T-helper 2 cell (primary cell): ENCODE results near the gene PLA2G6.
A peak's percentile ranks its signal among the peaks of the same experiment; 100 is the strongest.

Experiments used
- DNase-seq, 5 experiments: peaks; one replicate each; pipeline versions ENCODE4 v3.0.0 to v3.0.0-alpha.2; 2012 to 2022
- total RNA-seq, 2 donors: gene quantifications; one replicate each; lab custom pipeline; 2026; lab: John Stamatoyannopoulos, UW

The PLA2G6 gene
- 49.9 to 57.8 reads per million in 2 donors for total RNA-seq

GRCh38 chr22:38181453-38182200, at the start of gene PLA2G6:
Gene PLA2G6, minus strand, starts transcription at chr22:38181830. Its CDS starts 12,404 bp downstream, at chr22:38169426.
- peak; percentile 85 to 98 (median 94) for DNase-seq

GRCh38 chr22:38230916-38231315, 49.3 kb upstream of the PLA2G6 start:
- DNase-seq = no peak

- DNase-seq = peak in 3 of 5 experiments; percentile 10 to 64 (median 27)
These were observed 48.6 kb upstream of the PLA2G6 start for GRCh38 chr22:38230108-38230825.

- DNase-seq = peak in 1 of 5 experiments; percentile 18
These were observed 47.5 kb upstream of the PLA2G6 start for GRCh38 chr22:38228873-38229740.

- DNase-seq = no peak
These were observed 46.8 kb upstream of the PLA2G6 start for GRCh38 chr22:38228326-38228872.

- DNase-seq = no peak
These were observed 45.4 kb upstream of the PLA2G6 start for GRCh38 chr22:38226853-38227649.

- DNase-seq = no peak
These were observed 41.8 kb upstream of the PLA2G6 start for GRCh38 chr22:38223289-38223960.

GRCh38 chr22:38222797-38223119, 41.1 kb upstream of the PLA2G6 start:
- DNase-seq = no peak

GRCh38 chr22:38221908-38222796, 40.5 kb upstream of the PLA2G6 start:
- no peak for DNase-seq

- no peak for DNase-seq
These were observed 39.8 kb upstream of the PLA2G6 start for GRCh38 chr22:38221407-38221806.

GRCh38 chr22:38220653-38221386, 39.2 kb upstream of the PLA2G6 start:
- no peak for DNase-seq

GRCh38 chr22:38220163-38220562, 38.5 kb upstream of the PLA2G6 start:
- DNase-seq = no peak

- DNase-seq = no peak
These were observed 38.0 kb upstream of the PLA2G6 start for GRCh38 chr22:38219632-38220031.

- peak in 4 of 5 experiments; percentile 32 to 62 (median 49) for DNase-seq
These were observed 37.3 kb upstream of the PLA2G6 start for GRCh38 chr22:38218661-38219622.

GRCh38 chr22:38215156-38216038, 33.8 kb upstream of the PLA2G6 start:
- no peak for DNase-seq

GRCh38 chr22:38214302-38215056, 32.8 kb upstream of the PLA2G6 start:
- DNase-seq = peak; percentile 35 to 77 (median 69)

- DNase-seq = no peak
These were observed 32.3 kb upstream of the PLA2G6 start for GRCh38 chr22:38213990-38214301.
